ENCODE results near the gene GPC6. TPM values are rescaled to one million over a fixed set of nuclear protein-coding genes. Genes with fewer than 3 reads are reported as not detected.

GPC6 gene
- total and polyA plus RNA-seq, 12 donors: 0.15 to 5.4 (median 2.5) TPM

DNA sequence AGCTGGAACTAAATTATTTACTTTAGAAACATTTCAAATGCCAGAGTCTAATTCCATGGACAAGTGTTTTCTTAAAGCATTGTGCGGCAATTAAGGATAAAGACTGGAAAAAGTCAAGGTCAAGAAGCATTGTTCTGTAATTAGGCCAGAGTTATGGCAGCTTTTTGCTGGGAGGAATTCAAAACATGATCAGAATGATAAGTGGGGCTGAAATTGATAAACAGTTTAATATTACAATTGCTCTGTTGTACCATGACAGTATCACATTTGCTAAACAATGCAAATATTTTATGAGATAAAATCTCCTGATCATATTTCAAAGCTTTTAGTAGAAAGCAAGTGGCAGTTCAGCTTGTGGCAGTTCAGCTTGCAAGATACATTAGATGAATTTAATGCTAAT lies 513.7 kb downstream of the GPC6 start:
- TF ChIP-seq CTCF (IDR thresholded peaks at IDR 0.05): no peak
- ATAC-seq (no peak), DNase-seq (no peak)
- intact Hi-C loops (cut with DNase I): no loop called here
- Histone ChIP-seq H3K27me3 (no peaks in the 10 kb centered on the region), H3K4me1 (no peaks in the 10 kb centered on the region), H3K36me3 (no peaks in the 10 kb centered on the region), H3K9me3 (no peaks in the 10 kb centered on the region), H3K27ac (no peak overlapping the region), H3K4me3 (no peak overlapping the region)
- 37 to 53% methylated on average over 1 of the region's 1 CpG for WGBS, 2 donors

- no peak for DNase-seq
- Histone ChIP-seq H3K27me3 (no peaks in the 10 kb centered on the region), H3K4me1 (no peaks in the 10 kb centered on the region), H3K4me3 (no peak overlapping the region), H3K27ac (no peak overlapping the region), H3K36me3 (no peaks in the 10 kb centered on the region), H3K9me3 (no peaks in the 10 kb centered on the region)
- intact Hi-C loops (cut with DNase I): no loop called here
- TF ChIP-seq CTCF (IDR thresholded peaks at IDR 0.05): no peak
- WGBS, 2 donors: 85 to 86% methylated on average over 5 of the region's 5 CpGs
- no peak for ATAC-seq
Measured at GRCh38 chr13:93744033-93744432, 517.4 kb downstream of the GPC6 start.

DNA sequence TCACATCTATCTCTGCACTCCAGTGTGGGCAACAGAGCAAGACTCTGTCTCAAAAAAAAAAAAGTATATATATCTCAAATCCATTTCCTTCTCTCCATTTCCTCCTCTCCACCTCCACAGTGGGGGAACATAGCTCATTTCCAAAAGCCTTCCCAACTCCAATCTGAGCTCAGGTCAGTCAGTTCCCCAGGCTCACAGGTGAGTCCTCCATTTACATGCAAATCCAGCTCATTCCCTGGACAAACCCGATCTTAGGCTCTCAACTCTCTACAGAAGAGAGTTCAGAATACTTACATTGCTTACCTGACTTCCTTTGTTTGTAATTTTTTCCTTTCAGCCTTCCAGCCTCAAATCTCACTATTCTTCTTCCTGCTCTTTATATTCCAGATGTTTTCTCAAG lies 518.3 kb downstream of the GPC6 start:
- H3K9me3 ChIP-seq: no peaks in the 10 kb centered on the region
- 69 to 87% methylated on average over 1 of the region's 1 CpG for WGBS, 2 donors

DNA sequence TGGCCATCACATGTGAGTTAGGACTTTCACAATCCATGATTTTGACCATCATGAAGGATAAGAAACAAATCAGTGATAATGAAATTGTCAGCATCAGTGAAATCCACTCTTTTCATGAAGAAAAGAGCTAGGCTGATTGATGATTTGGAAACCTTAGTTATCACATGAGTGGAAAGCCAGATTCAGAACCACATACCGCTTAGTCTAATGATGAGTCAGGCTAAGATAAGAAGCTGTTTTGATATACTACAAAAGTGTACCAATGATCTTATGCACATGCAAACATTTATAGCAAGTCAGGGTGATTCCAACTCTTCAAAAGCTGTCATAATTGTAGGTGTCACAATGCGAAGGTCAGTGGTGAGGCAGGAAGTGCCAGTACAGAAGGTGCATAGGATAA lies 519.3 kb downstream of the GPC6 start:
- Histone ChIP-seq H3K27ac (no peak overlapping the region), H3K9me3 (no peaks in the 10 kb centered on the region), H3K4me3 (no peak overlapping the region), H3K4me1 (no peaks in the 10 kb centered on the region), H3K36me3 (no peaks in the 10 kb centered on the region), H3K27me3 (no peaks in the 10 kb centered on the region)
- WGBS, 2 donors: 69 to 76% methylated on average over 2 of the region's 2 CpGs
- DNase-seq (no peak), ATAC-seq (no peak)
- intact Hi-C loops (cut with DNase I): no loop called here
- no peak for TF ChIP-seq CTCF (IDR thresholded peaks at IDR 0.05)

More for the DNA sequence above, 518.3 kb downstream of the GPC6 start:
- Histone ChIP-seq H3K36me3 (no peaks in the 10 kb centered on the region), H3K4me3 (no peak overlapping the region), H3K27me3 (no peaks in the 10 kb centered on the region), H3K4me1 (no peaks in the 10 kb centered on the region), H3K27ac (no peak overlapping the region)
- intact Hi-C loops (cut with DNase I): no loop called here
- no peak for TF ChIP-seq CTCF (IDR thresholded peaks at IDR 0.05)
- ATAC-seq (no peak), DNase-seq (no peak)

- DNase-seq (no peak), ATAC-seq (no peak)
- no peaks in the 10 kb centered on the region for H3K36me3 ChIP-seq
- intact Hi-C loops (cut with DNase I): no loop called here
- 96% methylated on average over 1 of the region's 1 CpG for WGBS, 2 donors
- no peaks in the 10 kb centered on the region for H3K9me3 ChIP-seq
- H3K4me1 ChIP-seq: no peaks in the 10 kb centered on the region
- no peaks in the 10 kb centered on the region for H3K27me3 ChIP-seq
- no peak overlapping the region for H3K4me3 ChIP-seq
- no peak for TF ChIP-seq CTCF (IDR thresholded peaks at IDR 0.05)
- H3K27ac ChIP-seq: no peak overlapping the region
Measured at GRCh38 chr13:93746589-93746988, 520.0 kb downstream of the GPC6 start.

Data from heart right ventricle (tissue), 16 donors.